K562 (cell line): ENCODE measurements around the gene DDR1. TPM values are rescaled to one million over a fixed set of nuclear protein-coding genes. Genes with fewer than 3 reads are reported as not detected.

Experiments used
- microRNA-seq: library from miRNA; unstranded; fragments of <30 nt; microRNA quantifications from one replicate; pipeline ENCODE4, GENCODE V29; 2018; ENCODE audit warnings: borderline microRNAs expressed
- polyA plus RNA-seq, 8 experiments: library from polyadenylated mRNA; depleted of rRNA in 4 of 8; stranded (reverse) in 5 of 8; unstranded in 3 of 8; fragments of >200 nt; fragmentation: Nextera tagmentation in 2 of 8; fragmentation: Illumina TruSeq in 1 of 8; extraction: Ambion mirVana in 2 of 8; extraction: Trizol in 1 of 8; gene quantifications; 2 replicates each; pipeline versions ENCODE4 v1.2.1 to v1.2.3, GENCODE V29; 2011 to 2014; ENCODE audit warnings: inconsistent platforms in 1 of 8, missing spikeins in 1 of 8
- small RNA-seq: library from RNA; depleted of rRNA; stranded (forward); fragments of <200 nt; gene quantifications from one replicate; pipeline ENCODE3, GENCODE V24; 2014
- total RNA-seq, 7 experiments: library from RNA; depleted of rRNA in 6 of 7; stranded (reverse); fragments of >200 nt in 6 of 7; fragmentation: Illumina TruSeq in 2 of 7; extraction: Trizol in 2 of 7; gene quantifications; 2 replicates each; pipeline versions ENCODE4 v1.2.1 to v1.2.3, GENCODE V29; 2011 to 2021; ENCODE audit warnings: low replicate concordance in 1 of 7

DDR1 gene
- total and polyA plus RNA-seq, 9 of the 15 experiments (the other 6 are each of a cell fraction or from before 2014, with no cell fraction given) = 1.4 to 44.6 (median 12.2) TPM

Small RNA genes lying within 50 kb of the gene (microRNA-seq; reads per million reads assigned to microRNA genes)
- not detected for gene MIR4640

Small RNA genes lying within 50 kb of the gene (small RNA-seq; reads per million reads assigned to genes)
- not detected for gene RF00019

Other genes starting within 250 kb of the DDR1 start
Only the 7 nearest of the 17 such genes appear.
- gene IER3, start 140.0 kb upstream of the DDR1 start, total RNA-seq (2014; rRNA removed) = 18.7 and 24.7 TPM in 2 replicates
- 8.0 and 8.2 TPM in 2 replicates for gene IER3, start 140.0 kb upstream of the DDR1 start, total RNA-seq (2014; rRNA removed; fragmentation: Illumina TruSeq; extraction: Trizol)
- gene IER3, start 140.0 kb upstream of the DDR1 start, total RNA-seq (2015; rRNA removed; fragmentation: Illumina TruSeq; extraction: Trizol) = 13.0 and 15.1 TPM in 2 replicates
- gene IER3, start 140.0 kb upstream of the DDR1 start, total RNA-seq (2021) = 23.4 and 24.1 TPM in 2 replicates
- gene IER3, start 140.0 kb upstream of the DDR1 start, polyA plus RNA-seq (2011; rRNA removed) = 8.8 and 11.5 TPM in 2 replicates
- 11.4 and 12.5 TPM in 2 replicates for gene IER3, start 140.0 kb upstream of the DDR1 start, polyA plus RNA-seq (2014; fragmentation: Illumina TruSeq; extraction: Trizol)
- 1 to 10 TPM; 1.5 to 1.7 TPM for gene IER3, start 140.0 kb upstream of the DDR1 start, polyA plus RNA-seq (2014; fragmentation: Nextera tagmentation; extraction: Ambion mirVana)
- 26.0 and 30.0 TPM in 2 replicates for gene IER3, start 140.0 kb upstream of the DDR1 start, polyA plus RNA-seq (2014; rRNA removed)
- gene GTF2H4, start 23.7 kb downstream of the DDR1 start, total RNA-seq (2014; rRNA removed) = 30.5 and 55.3 TPM in 2 replicates
- gene GTF2H4, start 23.7 kb downstream of the DDR1 start, total RNA-seq (2014; rRNA removed; fragmentation: Illumina TruSeq; extraction: Trizol) = 36.1 and 39.6 TPM in 2 replicates
- 38.3 and 38.6 TPM in 2 replicates for gene GTF2H4, start 23.7 kb downstream of the DDR1 start, total RNA-seq (2015; rRNA removed; fragmentation: Illumina TruSeq; extraction: Trizol)
- gene GTF2H4, start 23.7 kb downstream of the DDR1 start, total RNA-seq (2021) = 70.6 and 80.5 TPM in 2 replicates
- 60.1 and 75.6 TPM in 2 replicates for gene GTF2H4, start 23.7 kb downstream of the DDR1 start, polyA plus RNA-seq (2011; rRNA removed)
- gene GTF2H4, start 23.7 kb downstream of the DDR1 start, polyA plus RNA-seq (2014; fragmentation: Illumina TruSeq; extraction: Trizol) = 57.1 and 76.3 TPM in 2 replicates
- gene GTF2H4, start 23.7 kb downstream of the DDR1 start, polyA plus RNA-seq (2014; fragmentation: Nextera tagmentation; extraction: Ambion mirVana) = 1 to 10 TPM; 3.6 to 5.2 TPM
- 86.1 and 95.0 TPM in 2 replicates for gene GTF2H4, start 23.7 kb downstream of the DDR1 start, polyA plus RNA-seq (2014; rRNA removed)
- gene VARS2, start 29.7 kb downstream of the DDR1 start, total RNA-seq (2014; rRNA removed) = 31.1 and 46.0 TPM in 2 replicates
- gene VARS2, start 29.7 kb downstream of the DDR1 start, total RNA-seq (2014; rRNA removed; fragmentation: Illumina TruSeq; extraction: Trizol) = 16.8 and 18.5 TPM in 2 replicates
- 23.3 and 26.3 TPM in 2 replicates for gene VARS2, start 29.7 kb downstream of the DDR1 start, total RNA-seq (2015; rRNA removed; fragmentation: Illumina TruSeq; extraction: Trizol)
- 41.0 and 48.0 TPM in 2 replicates for gene VARS2, start 29.7 kb downstream of the DDR1 start, total RNA-seq (2021)
- gene VARS2, start 29.7 kb downstream of the DDR1 start, polyA plus RNA-seq (2011; rRNA removed) = 35.1 and 56.2 TPM in 2 replicates
- gene VARS2, start 29.7 kb downstream of the DDR1 start, polyA plus RNA-seq (2014; fragmentation: Illumina TruSeq; extraction: Trizol) = 28.3 and 29.9 TPM in 2 replicates
- 1 to 10 TPM; 1.6 to 2.3 TPM for gene VARS2, start 29.7 kb downstream of the DDR1 start, polyA plus RNA-seq (2014; fragmentation: Nextera tagmentation; extraction: Ambion mirVana)
- 44.8 and 53.6 TPM in 2 replicates for gene VARS2, start 29.7 kb downstream of the DDR1 start, polyA plus RNA-seq (2014; rRNA removed)
- not detected in 2 replicates for gene SFTA2, start 47.7 kb downstream of the DDR1 start, total RNA-seq (2014; rRNA removed)
- gene SFTA2, start 47.7 kb downstream of the DDR1 start, total RNA-seq (2014; rRNA removed; fragmentation: Illumina TruSeq; extraction: Trizol) = not detected in 2 replicates
- not detected in 2 replicates for gene SFTA2, start 47.7 kb downstream of the DDR1 start, total RNA-seq (2015; rRNA removed; fragmentation: Illumina TruSeq; extraction: Trizol)
- 0.78 TPM in 1 of 2 replicates, not detected in the other for gene SFTA2, start 47.7 kb downstream of the DDR1 start, total RNA-seq (2021)
- not detected in 2 replicates for gene SFTA2, start 47.7 kb downstream of the DDR1 start, polyA plus RNA-seq (2011; rRNA removed)
- gene SFTA2, start 47.7 kb downstream of the DDR1 start, polyA plus RNA-seq (2014; fragmentation: Illumina TruSeq; extraction: Trizol) = not detected in 2 replicates
- gene SFTA2, start 47.7 kb downstream of the DDR1 start, polyA plus RNA-seq (2014; fragmentation: Nextera tagmentation; extraction: Ambion mirVana) = not detected
- gene SFTA2, start 47.7 kb downstream of the DDR1 start, polyA plus RNA-seq (2014; rRNA removed) = not detected in 2 replicates
- gene MUCL3, start 56.5 kb downstream of the DDR1 start, total RNA-seq (2014; rRNA removed) = not detected in 2 replicates
- gene MUCL3, start 56.5 kb downstream of the DDR1 start, total RNA-seq (2014; rRNA removed; fragmentation: Illumina TruSeq; extraction: Trizol) = not detected in 2 replicates
- not detected in 2 replicates for gene MUCL3, start 56.5 kb downstream of the DDR1 start, total RNA-seq (2015; rRNA removed; fragmentation: Illumina TruSeq; extraction: Trizol)
- not detected in 2 replicates for gene MUCL3, start 56.5 kb downstream of the DDR1 start, total RNA-seq (2021)
- not detected in 2 replicates for gene MUCL3, start 56.5 kb downstream of the DDR1 start, polyA plus RNA-seq (2011; rRNA removed)
- gene MUCL3, start 56.5 kb downstream of the DDR1 start, polyA plus RNA-seq (2014; fragmentation: Illumina TruSeq; extraction: Trizol) = not detected in 2 replicates
- gene MUCL3, start 56.5 kb downstream of the DDR1 start, polyA plus RNA-seq (2014; fragmentation: Nextera tagmentation; extraction: Ambion mirVana) = not detected
- gene MUCL3, start 56.5 kb downstream of the DDR1 start, polyA plus RNA-seq (2014; rRNA removed) = 0.07 TPM in 1 of 2 replicates, not detected in the other
- gene MUC21, start 99.2 kb downstream of the DDR1 start, total RNA-seq (2014; rRNA removed) = not detected in 2 replicates
- not detected in 2 replicates for gene MUC21, start 99.2 kb downstream of the DDR1 start, total RNA-seq (2014; rRNA removed; fragmentation: Illumina TruSeq; extraction: Trizol)
- gene MUC21, start 99.2 kb downstream of the DDR1 start, total RNA-seq (2015; rRNA removed; fragmentation: Illumina TruSeq; extraction: Trizol) = not detected in 2 replicates
- not detected in 2 replicates for gene MUC21, start 99.2 kb downstream of the DDR1 start, total RNA-seq (2021)
- not detected in 2 replicates for gene MUC21, start 99.2 kb downstream of the DDR1 start, polyA plus RNA-seq (2011; rRNA removed)
- not detected in 2 replicates for gene MUC21, start 99.2 kb downstream of the DDR1 start, polyA plus RNA-seq (2014; fragmentation: Illumina TruSeq; extraction: Trizol)
- gene MUC21, start 99.2 kb downstream of the DDR1 start, polyA plus RNA-seq (2014; fragmentation: Nextera tagmentation; extraction: Ambion mirVana) = not detected
- not detected in 2 replicates for gene MUC21, start 99.2 kb downstream of the DDR1 start, polyA plus RNA-seq (2014; rRNA removed)
- not detected in 2 replicates for gene MUC22, start 126.0 kb downstream of the DDR1 start, total RNA-seq (2014; rRNA removed)
- not detected in 2 replicates for gene MUC22, start 126.0 kb downstream of the DDR1 start, total RNA-seq (2014; rRNA removed; fragmentation: Illumina TruSeq; extraction: Trizol)
- gene MUC22, start 126.0 kb downstream of the DDR1 start, total RNA-seq (2015; rRNA removed; fragmentation: Illumina TruSeq; extraction: Trizol) = not detected in 2 replicates
- not detected in 2 replicates for gene MUC22, start 126.0 kb downstream of the DDR1 start, total RNA-seq (2021)
- not detected in 2 replicates for gene MUC22, start 126.0 kb downstream of the DDR1 start, polyA plus RNA-seq (2011; rRNA removed)
- gene MUC22, start 126.0 kb downstream of the DDR1 start, polyA plus RNA-seq (2014; fragmentation: Illumina TruSeq; extraction: Trizol) = 0.01 TPM in 1 of 2 replicates, not detected in the other
- not detected for gene MUC22, start 126.0 kb downstream of the DDR1 start, polyA plus RNA-seq (2014; fragmentation: Nextera tagmentation; extraction: Ambion mirVana)
- 0.03 TPM in 1 of 2 replicates, not detected in the other for gene MUC22, start 126.0 kb downstream of the DDR1 start, polyA plus RNA-seq (2014; rRNA removed)